Astrocyte (in vitro differentiated cells and primary cell): ENCODE measurements around the gene ID4.

ENCODE experiments used
- EZH2 ChIP-seq: IDR thresholded peaks from 2 replicates; pipeline ENCODE4 v1.6.1; 2012; ENCODE audit warnings: mild to moderate bottlenecking, low read length, inconsistent platforms; ENCODE audit not compliant: insufficient read depth
- TF ChIP-seq, protein P1 (sequence below): IDR thresholded peaks from 2 replicates; pipeline ENCODE4 v1.5.1; 2011; ENCODE audit warnings: low read depth, mild to moderate bottlenecking, inconsistent platforms, low read length, moderate library complexity; ENCODE audit not compliant: insufficient read depth

- TF ChIP-seq, protein P1, sequence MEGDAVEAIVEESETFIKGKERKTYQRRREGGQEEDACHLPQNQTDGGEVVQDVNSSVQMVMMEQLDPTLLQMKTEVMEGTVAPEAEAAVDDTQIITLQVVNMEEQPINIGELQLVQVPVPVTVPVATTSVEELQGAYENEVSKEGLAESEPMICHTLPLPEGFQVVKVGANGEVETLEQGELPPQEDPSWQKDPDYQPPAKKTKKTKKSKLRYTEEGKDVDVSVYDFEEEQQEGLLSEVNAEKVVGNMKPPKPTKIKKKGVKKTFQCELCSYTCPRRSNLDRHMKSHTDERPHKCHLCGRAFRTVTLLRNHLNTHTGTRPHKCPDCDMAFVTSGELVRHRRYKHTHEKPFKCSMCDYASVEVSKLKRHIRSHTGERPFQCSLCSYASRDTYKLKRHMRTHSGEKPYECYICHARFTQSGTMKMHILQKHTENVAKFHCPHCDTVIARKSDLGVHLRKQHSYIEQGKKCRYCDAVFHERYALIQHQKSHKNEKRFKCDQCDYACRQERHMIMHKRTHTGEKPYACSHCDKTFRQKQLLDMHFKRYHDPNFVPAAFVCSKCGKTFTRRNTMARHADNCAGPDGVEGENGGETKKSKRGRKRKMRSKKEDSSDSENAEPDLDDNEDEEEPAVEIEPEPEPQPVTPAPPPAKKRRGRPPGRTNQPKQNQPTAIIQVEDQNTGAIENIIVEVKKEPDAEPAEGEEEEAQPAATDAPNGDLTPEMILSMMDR, result no peak
- no peak for TF ChIP-seq EZH2
Observed at GRCh38 chr6:19836799-19837510, at the start of gene ID4.
